GM18502 (cell line): ENCODE results near the gene KCTD15.

Experiments
- ATAC-seq: cut with Tn5 transposase; IDR thresholded peaks from one replicate; pipeline ENCODE4 v1.9.1; 2021; ENCODE audit warnings: mild to moderate bottlenecking; ENCODE audit not compliant: unreplicated experiment, poor library complexity

The KCTD15 gene, protein sequence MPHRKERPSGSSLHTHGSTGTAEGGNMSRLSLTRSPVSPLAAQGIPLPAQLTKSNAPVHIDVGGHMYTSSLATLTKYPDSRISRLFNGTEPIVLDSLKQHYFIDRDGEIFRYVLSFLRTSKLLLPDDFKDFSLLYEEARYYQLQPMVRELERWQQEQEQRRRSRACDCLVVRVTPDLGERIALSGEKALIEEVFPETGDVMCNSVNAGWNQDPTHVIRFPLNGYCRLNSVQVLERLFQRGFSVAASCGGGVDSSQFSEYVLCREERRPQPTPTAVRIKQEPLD

DNA sequence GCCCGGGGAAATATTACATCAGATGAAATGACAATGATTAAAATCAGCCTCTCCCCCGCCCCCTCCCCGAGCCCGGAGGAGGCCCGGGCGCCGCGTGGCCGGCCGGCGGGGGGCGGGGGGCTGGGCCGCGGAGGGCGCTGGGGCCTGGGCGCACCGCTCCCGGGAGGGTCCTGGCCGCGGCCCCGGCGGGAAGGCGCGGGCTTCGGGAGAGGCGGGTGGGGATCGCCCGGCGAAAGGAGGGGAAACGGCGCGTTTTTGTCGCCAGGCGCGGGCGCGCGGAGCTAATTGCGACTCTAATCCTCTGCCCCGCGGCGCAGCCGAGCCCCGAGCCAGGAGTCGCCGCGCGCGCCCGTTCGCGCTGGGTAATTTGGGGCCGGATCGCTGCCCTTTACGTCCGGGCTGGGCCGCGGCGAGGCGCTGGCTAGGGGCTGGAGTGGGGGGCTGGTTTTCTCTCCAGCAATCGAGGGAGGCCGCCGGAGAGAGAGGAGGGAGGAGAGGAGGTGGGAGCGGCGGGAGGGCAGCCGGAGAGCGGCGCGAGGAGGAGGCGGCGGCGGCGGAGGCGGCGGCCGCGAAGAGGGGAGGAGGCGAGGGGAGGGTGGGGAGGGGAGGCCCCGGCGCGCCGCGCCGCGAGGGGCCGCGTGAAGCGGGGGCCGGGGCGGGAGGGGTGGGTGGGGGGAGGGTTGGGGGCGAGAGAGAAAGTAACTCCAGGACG lies at the start of gene KCTD15:
KCTD15 (plus strand) TSS at position 707 of the 712 bp plus-strand sequence. CDS start 3,585 bp downstream, outside the sequence.
- no peak for ATAC-seq

DNA sequence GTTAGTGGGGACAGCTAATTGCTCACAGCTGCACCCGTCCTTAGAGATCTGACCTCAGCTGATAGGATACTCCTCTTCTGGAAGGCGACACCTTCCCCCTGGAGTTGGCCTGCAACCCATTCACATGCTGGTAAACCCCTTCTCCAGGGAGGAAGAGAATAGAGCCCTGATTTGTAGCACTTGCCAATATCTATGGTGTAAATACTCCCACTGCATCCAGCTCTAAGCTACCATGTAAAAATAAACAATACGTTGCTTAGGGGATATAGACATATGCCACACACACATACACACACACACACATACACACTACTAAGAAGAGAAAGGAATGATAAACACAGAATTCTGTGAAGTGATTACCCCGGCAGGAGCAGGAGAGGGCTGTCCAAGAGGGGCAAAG lies 49.4 kb upstream of the KCTD15 start:
- no peak for ATAC-seq

DNA sequence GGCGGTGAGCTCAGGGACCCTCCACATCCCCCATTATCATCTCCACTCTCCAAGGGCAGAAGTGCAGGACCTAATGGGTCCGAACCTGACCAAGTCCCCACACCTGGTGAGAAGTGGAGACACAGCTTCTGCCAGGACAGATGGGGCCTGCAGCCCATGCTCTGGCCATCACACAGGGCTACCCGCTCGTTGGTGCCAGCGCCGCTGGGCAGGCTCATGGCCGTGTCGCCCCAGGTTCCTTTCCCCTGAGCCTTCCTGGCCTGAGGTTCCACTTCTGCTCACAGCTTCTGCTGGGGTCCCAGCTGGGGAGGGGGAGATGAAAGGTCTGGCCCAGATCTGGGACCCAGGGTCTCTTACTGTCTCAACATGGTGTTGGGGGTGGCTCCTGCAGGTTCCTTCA lies 48.4 kb upstream of the KCTD15 start:
- ATAC-seq, result no peak

DNA sequence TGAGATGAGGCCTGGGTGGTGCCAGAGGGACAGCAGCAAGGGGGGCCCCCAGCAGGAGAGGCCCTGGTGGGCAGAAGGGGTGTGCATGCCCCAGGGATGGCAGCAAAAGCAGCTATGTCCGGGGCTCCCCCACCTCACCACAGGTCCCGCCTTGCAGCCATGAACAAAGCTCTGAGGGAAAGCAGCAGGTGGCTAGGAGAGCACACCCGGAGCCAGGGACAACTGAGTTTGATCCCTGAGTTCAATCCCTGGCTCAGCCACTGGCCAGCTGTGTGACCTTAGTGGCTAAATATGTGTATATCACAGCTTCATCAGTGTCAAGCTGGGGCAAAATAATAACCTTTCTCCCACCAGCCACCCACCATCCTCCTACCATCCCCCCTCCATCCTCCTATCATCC lies 47.7 kb upstream of the KCTD15 start:
- no peak for ATAC-seq

- ATAC-seq, result no peak
These were observed 47.0 kb upstream of the KCTD15 start for GRCh38 chr19:33749619-33750175.

DNA sequence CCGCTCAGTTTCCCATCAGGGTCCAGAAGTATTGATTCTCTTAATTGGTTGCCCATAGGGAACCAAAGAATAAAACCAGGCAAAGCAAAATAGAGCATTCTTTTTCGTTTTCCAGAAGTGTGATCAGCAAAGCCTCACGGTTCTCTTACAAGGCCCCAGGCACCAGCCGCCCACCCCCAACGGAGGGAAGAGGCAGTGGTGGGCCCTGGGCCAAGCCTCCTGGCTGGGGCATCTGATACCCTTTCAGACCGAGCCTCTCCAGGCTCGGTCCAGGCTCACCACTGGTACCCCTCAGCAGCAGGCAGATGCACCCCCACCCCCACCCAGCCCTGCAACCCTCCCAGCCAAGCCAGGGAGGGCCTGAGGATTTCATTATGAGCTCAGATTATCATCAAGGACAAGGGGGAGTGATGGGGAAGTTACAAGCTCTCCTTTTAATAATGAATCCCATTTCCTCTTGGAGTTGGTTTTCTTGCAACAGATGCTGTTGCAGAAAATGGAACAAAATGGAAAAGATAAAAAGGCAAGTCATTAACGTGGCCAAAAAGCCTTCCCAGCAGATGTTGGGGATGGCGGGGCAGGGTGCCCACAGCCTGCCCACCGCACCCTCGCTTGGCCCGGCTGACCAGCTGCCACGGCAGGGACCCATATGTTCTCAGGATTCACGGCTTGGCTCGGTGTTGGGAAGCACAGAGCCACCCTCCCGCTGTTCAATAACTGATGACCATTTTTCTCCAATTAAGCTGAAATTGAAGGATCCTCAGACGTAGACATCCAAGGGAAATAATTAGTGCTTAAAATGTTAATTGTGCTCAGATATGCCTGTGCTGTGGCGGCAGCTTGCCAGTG lies 45.9 kb upstream of the KCTD15 start:
- ATAC-seq, result no peak

DNA sequence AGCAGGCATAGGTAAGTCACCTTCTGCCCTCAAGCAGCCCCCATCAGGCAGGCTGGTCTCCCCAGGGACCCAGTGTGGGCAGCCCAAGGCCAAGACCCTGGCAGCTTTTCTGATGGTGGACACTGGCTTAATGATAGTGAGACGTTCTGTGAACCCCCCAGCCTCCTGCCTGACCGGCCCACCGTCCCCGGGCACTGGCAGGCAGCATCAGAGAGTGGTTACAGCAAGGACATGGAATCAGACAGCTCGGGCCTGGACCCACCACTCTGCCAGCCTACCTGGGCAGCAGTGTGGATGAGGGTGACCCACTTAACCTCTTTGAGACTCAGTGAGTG lies 45.3 kb upstream of the KCTD15 start:
- no peak for ATAC-seq

GRCh38 chr19:33752018-33752800 lies 44.5 kb upstream of the KCTD15 start:
- ATAC-seq, result no peak

GRCh38 chr19:33752945-33753344 lies 43.7 kb upstream of the KCTD15 start:
- no peak for ATAC-seq

DNA sequence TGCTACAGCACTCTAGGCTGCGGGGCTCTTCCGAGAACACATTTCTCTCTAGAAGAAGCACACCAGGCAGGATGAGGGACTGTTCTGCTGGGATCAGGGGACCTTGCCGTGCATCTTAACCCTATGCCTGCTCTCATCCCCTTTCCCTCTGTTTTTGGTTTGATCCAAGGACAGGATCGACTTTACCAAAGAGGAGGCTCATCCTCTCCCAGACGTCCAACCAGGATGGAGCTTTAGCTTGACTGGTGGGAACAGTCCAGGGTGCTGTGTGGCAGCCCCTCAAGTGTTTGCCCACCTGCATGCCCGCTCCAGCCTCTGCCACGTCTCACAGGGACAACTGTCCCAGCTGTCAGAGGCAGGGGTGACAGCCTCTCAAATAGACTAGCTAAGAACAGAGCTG lies 42.3 kb upstream of the KCTD15 start:
- ATAC-seq, result no peak

DNA sequence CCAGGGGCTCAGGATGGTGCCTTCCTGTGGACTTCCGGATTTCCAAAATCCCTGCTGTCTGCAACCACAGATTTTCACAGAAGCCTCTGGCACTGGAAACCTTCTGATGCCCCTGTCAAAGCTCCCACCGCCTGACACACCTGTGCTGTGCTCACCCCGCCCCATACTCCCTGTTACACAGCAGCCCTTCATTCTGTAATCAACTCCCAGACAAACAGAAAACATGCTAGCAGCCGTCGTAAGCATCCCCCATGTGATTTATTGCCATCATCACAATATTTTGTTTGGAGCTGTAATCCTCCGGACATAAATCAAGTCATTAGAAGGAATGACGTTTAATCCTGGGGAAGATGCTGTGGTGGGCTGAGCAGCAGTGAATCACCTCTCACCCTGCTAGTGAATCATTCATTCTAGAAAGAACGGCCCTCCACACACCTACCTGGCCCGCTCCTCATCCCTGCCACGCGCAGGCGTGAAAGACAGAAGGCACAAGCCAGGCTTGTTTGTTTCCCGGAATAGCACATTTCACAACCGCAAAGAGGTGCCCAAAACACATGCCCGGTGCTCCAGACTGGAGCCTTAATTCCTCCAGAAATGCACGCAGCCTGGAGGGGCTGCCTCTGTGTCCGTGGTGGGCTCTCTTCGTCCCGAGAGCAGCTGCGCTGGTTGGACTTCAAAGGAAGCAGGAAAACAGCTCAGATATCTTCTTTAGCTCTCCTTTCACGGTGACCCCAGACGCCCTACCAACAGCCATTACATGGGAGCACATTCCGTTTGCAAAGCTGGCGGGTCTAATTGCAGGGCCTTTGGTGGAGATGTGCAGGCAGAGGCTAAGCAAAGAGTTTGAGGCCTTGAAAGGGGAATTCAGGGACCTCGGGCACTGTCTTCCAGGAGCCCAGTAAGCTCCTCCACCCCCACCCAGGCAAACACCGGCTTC lies 41.3 kb upstream of the KCTD15 start:
- no peak for ATAC-seq

DNA sequence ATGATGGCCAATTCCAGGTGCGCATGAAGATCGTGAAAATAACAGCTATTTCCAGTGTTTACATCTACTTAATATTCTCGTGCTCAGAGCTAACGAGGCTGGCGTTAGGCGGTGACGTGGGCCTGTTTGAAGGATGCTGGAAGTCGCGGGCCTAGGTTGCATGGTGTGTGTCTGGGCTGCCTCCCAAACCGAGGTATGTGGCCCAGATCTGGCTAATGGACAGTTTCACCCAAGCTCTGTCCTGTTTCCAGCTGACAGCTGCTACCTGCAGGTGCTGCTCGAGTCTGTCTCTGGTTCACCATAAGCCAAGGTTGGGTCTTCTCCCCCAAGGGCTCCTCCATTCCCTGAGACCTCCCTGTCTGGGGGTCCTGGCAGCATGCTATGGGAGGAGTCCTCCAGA lies 40.5 kb upstream of the KCTD15 start:
- no peak for ATAC-seq

DNA sequence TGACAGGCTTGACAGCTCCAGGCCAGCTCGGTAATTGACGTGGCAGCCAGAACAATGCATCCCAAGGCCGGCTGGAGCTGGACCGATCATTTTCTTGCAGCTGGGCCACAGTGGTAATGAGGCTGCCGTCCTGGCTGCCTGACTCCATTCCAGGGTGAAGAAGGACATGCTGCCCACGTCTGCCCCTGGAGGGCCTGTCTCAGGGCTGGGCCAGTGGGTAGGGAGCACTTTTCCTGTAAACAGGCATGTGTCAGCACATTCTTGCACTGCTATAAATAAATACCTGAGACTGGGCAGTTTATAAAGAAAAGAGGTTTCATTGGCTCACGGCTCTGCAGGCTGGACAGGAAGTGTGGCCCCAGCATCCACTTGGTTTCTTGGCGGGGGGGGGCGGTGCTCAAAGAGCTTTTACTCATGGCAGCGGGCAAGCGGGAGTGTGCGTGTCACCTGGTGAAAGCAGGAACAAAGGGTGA lies 38.1 kb upstream of the KCTD15 start:
- ATAC-seq, result no peak

DNA sequence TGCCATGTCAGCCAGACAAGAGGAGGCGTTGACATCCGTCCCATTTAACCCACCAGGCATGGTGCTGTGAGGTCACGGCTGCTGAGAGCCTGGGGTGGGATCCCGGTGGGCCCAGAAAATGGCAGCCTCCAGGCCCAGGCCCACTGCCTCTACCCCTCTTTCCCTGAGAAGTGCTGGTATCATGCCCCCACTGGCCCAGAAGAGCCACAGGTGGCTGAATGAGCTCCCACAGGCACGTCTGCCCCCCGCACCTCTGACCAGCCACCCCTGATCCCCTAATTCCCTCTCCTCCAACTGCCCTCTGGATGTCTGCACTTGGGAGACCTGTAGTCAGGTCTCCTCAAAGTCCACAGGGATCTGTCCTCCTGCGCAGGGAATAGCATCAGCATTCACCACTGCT lies 37.3 kb upstream of the KCTD15 start:
- ATAC-seq, result no peak

DNA sequence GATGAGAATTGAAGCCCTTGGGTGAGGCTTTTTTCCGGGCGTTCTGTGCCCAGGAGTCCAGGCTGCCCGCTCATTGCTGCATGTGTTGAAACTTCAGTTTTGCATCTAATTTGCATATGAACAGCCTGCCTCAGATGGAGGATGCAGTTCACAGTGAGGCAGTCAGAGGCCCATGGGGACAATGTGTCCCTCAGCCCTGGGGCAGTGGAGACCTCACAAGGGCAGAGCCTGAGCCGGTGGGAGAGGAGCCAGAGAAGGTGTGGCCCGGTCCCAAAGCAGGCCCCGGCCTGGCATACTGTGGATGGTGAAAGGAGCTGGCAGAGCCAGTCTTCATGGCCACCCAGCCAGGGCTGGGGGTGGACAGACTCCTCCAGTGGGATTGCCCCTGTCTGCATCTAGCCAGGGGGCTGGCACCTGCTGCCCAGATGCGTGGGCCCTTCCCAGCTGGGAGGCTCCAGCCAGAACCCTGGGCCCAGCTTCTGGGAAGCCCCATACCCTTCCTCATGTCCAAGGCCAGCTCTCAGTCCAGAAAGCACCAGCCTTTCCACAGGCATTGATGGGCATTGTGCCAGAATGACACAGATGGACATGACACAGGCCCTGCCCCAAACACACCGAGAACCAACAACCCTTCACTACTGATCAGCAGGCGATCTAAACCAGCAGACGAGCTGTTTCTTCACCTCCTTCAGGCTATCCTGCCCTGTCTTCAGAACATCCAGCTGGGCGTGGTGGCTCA lies 32.9 kb upstream of the KCTD15 start:
- no peak for ATAC-seq

- no peak for ATAC-seq
These were observed 30.0 kb upstream of the KCTD15 start for GRCh38 chr19:33766623-33767022.

GRCh38 chr19:33767898-33768413 lies 28.7 kb upstream of the KCTD15 start:
- no peak for ATAC-seq

DNA sequence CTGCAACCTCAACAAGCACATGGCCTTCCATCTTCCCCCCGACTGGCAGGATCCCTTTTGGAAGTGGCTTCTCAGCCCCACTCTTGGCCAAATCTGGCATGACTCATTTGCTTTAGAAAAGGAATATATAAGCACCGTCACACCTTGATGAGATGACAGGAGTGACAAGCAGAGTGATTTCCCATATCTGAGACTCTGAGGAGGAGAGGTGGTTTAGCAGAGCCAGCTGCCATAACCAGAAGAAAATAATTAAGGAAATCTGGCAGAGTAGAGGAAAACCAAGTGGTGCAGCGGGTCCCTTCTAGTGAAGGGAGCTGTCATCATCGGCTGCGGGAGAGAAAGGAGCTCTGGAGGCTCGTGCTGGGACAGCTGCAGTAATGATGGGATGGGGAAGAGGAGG lies 27.5 kb upstream of the KCTD15 start:
- no peak for ATAC-seq
